22Rv1 (cell line): ENCODE measurements around the gene IRS2.

ENCODE experiments used
- CTCF ChIP-seq: fragments of 450-650 bp; IDR thresholded peaks from 2 replicates; pipeline ENCODE4 v1.5.1; 2017; ENCODE audit warnings: mild to moderate bottlenecking
- ZFX ChIP-seq: fragments of 450-650 bp; IDR thresholded peaks from 2 replicates; pipeline ENCODE4 v1.6.1; 2017; ENCODE audit warnings: antibody characterized with exemption, borderline replicate concordance

DNA sequence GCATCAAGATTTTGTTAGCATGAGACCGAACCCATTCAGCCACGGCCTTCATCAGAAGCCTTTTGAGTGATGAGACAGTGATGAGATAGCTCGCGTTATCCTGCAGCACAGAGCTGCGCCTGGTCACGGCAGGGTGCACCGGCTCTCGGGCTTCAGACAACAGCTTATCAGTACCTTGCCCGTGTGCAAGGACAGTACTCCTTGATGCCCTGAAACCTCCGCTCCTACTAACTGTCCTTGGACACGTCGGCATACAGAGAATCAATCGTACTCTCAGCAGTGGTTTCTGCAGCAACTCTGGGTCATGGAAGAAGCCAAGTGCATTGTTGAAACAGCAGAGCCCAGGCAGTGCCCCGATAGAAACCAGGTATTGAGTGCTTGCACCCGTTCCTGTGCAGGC is 40.7 kb downstream of the IRS2 start:
- TF ChIP-seq CTCF (no peak), ZFX (no peak)
